WTC11 (cell line): ENCODE data around the gene EYS. TPM values are rescaled to one million over a fixed set of nuclear protein-coding genes. Genes with fewer than 3 reads are reported as not detected.
"Not testable (repeated sequence)": the region's sequence is repeated elsewhere in the genome, so short reads cannot be mapped to it uniquely, and the experiment has no call there.

Experiments used
- ATAC-seq: fragments of 200-7000 bp; cut with Tn5 transposase; 2 replicates; pipeline ENCODE4 v1.10.0; 2021; ENCODE audit warnings: mild to moderate bottlenecking, moderate library complexity
- CTCF ChIA-PET: fragments of 300-600 bp; sonication (Branson Sonifier 250); formaldehyde crosslinking; loops from one replicate; lab custom pipeline; 2021; ENCODE audit warnings: antibody characterized with exemption; lab: Charles Lee
- POLR2A ChIA-PET: fragments of 350-600 bp; sonication (Branson Sonifier 250); formaldehyde crosslinking; loops from one replicate; lab custom pipeline; 2021; ENCODE audit warnings: antibody characterized with exemption; lab: Charles Lee
- DNase-seq: peaks from one replicate; pipeline ENCODE4 v3.0.0; 2021; ENCODE audit warnings: low spot score
- H3K27ac Mint-ChIP-seq: 2 replicates; pipeline ENCODE4 v1.8.0; 2021; ENCODE audit warnings: mixed read lengths
- H3K27me3 Mint-ChIP-seq: 2 replicates; pipeline ENCODE4 v1.8.0; 2021; ENCODE audit warnings: low read depth, mild to moderate bottlenecking, moderate library complexity, mixed read lengths
- H3K36me3 Mint-ChIP-seq: 2 replicates; pipeline ENCODE4 v1.8.0; 2021; ENCODE audit warnings: mixed read lengths
- H3K4me1 Mint-ChIP-seq: 2 replicates; pipeline ENCODE4 v1.8.0; 2022; ENCODE audit warnings: mixed read lengths
- H3K4me3 Mint-ChIP-seq: 2 replicates; pipeline ENCODE4 v1.8.0; 2021; ENCODE audit warnings: mild to moderate bottlenecking, moderate library complexity, mixed read lengths
- H3K9me3 Mint-ChIP-seq: 2 replicates; pipeline ENCODE4 v1.8.0; 2021; ENCODE audit warnings: mixed read lengths
- ARID4B ChIP-seq: sonication (generic); formaldehyde crosslinking; IDR thresholded peaks from 2 replicates; pipeline ENCODE4 v1.8.0; 2023; ENCODE audit warnings: missing genetic modification reagents, mild to moderate bottlenecking, borderline replicate concordance
- ATF1 ChIP-seq: sonication (generic); formaldehyde crosslinking; IDR thresholded peaks from 2 replicates; pipeline ENCODE4 v1.8.1; 2023; ENCODE audit warnings: mild to moderate bottlenecking, moderate library complexity, missing genetic modification reagents
- EMX1 ChIP-seq: fragments of 250-450 bp; sonication (Bioruptor Pico); IDR thresholded peaks from 2 replicates; pipeline ENCODE4 v1.8.0; 2021; ENCODE audit warnings: mild to moderate bottlenecking
- FOXP4 ChIP-seq: sonication (generic); formaldehyde crosslinking; IDR thresholded peaks from 2 replicates; pipeline ENCODE4 v1.8.0; 2022; ENCODE audit warnings: mild to moderate bottlenecking, missing genetic modification reagents
- IRF2 ChIP-seq: sonication (generic); formaldehyde crosslinking; IDR thresholded peaks from 2 replicates; pipeline ENCODE4 v1.8.0; 2022; ENCODE audit warnings: low read depth, missing genetic modification reagents, borderline replicate concordance
- JAZF1 ChIP-seq: fragments of 250-450 bp; sonication (Bioruptor Pico); IDR thresholded peaks from 2 replicates; pipeline ENCODE4 v1.9.0; 2021; ENCODE audit warnings: moderate library complexity, mild to moderate bottlenecking, inconsistent platforms
- NFYB ChIP-seq: sonication (generic); formaldehyde crosslinking; conservative IDR thresholded peaks from 2 replicates; pipeline ENCODE4 v1.8.0; 2022; ENCODE audit warnings: low read depth, missing genetic modification reagents
- RELA ChIP-seq: sonication (generic); formaldehyde crosslinking; IDR thresholded peaks from 2 replicates; pipeline ENCODE4 v1.8.1; 2022; ENCODE audit warnings: missing genetic modification reagents, mild to moderate bottlenecking, borderline replicate concordance
- SOX15 ChIP-seq: fragments of 250-450 bp; sonication (Bioruptor Pico); IDR thresholded peaks from 2 replicates; pipeline ENCODE4 v1.9.0; 2021; ENCODE audit warnings: mild to moderate bottlenecking
- SP1 ChIP-seq: sonication (generic); formaldehyde crosslinking; conservative IDR thresholded peaks from 2 replicates; pipeline ENCODE4 v1.8.1; 2022; ENCODE audit warnings: missing genetic modification reagents
- ZNF121 ChIP-seq: sonication (generic); formaldehyde crosslinking; IDR thresholded peaks from 2 replicates; pipeline ENCODE4 v1.8.0; 2023; ENCODE audit warnings: missing genetic modification reagents
- ZNF219 ChIP-seq: sonication (generic); formaldehyde crosslinking; IDR thresholded peaks from 2 replicates; pipeline ENCODE4 v1.8.0; 2023; ENCODE audit warnings: missing genetic modification reagents, mild to moderate bottlenecking, borderline replicate concordance
- ZNF416 ChIP-seq: fragments of 250-450 bp; sonication (Bioruptor Pico); IDR thresholded peaks from 2 replicates; pipeline ENCODE4 v1.9.0; 2021; ENCODE audit warnings: mild to moderate bottlenecking, inconsistent platforms
- ZSCAN18 ChIP-seq: fragments of 250-450 bp; sonication (Bioruptor Pico); IDR thresholded peaks from 2 replicates; pipeline ENCODE4 v2.1.2; 2022; ENCODE audit warnings: mild to moderate bottlenecking, moderate library complexity
- total RNA-seq: library from RNA; stranded (reverse); gene quantifications from 3 replicates; pipeline ENCODE4 v1.2.3, GENCODE V29; 2021
- TF ChIP-seq, protein P1 (sequence below): sonication (generic); formaldehyde crosslinking; IDR thresholded peaks from 2 replicates; pipeline ENCODE4 v1.8.1; 2022; ENCODE audit warnings: low read depth, missing genetic modification reagents, borderline replicate concordance
- TF ChIP-seq, protein P2 (sequence below): sonication (generic); formaldehyde crosslinking; IDR thresholded peaks from 2 replicates; pipeline ENCODE4 v1.8.0; 2022; ENCODE audit warnings: mild to moderate bottlenecking, missing genetic modification reagents
- TF ChIP-seq, protein P3 (sequence below): sonication (generic); formaldehyde crosslinking; IDR thresholded peaks from 2 replicates; pipeline ENCODE4 v1.8.1; 2023; ENCODE audit warnings: mild to moderate bottlenecking, missing genetic modification reagents, moderate library complexity

EYS gene
- total RNA-seq, 1 experiment from 2014 or later: not detected

DNA sequence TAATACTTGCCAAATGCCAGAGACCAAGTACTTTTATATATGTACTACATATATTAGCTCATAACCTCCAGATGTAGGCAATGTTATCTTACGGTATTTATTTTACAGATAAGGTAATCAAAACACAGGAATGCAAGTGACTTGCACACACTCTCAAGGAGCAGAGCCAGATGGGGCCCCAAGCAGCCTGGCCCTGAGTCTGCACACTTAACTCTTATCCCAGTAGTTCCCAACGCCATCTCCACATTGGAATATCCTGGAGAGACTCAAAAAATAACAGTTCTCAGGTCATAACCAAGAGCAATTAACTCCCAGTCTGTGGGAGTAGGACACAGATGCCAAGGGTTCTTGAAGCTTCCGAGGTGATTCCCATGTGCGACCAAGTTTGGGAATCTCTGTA, 1672.7 kb downstream of the EYS start (continued):
- TF ChIP-seq, protein P1, sequence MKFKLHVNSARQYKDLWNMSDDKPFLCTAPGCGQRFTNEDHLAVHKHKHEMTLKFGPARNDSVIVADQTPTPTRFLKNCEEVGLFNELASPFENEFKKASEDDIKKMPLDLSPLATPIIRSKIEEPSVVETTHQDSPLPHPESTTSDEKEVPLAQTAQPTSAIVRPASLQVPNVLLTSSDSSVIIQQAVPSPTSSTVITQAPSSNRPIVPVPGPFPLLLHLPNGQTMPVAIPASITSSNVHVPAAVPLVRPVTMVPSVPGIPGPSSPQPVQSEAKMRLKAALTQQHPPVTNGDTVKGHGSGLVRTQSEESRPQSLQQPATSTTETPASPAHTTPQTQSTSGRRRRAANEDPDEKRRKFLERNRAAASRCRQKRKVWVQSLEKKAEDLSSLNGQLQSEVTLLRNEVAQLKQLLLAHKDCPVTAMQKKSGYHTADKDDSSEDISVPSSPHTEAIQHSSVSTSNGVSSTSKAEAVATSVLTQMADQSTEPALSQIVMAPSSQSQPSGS: no peak
- TF ChIP-seq JAZF1 (no peak), ZNF121 (CRISPR knock-in tag) (no peak)
- TF ChIP-seq, all 79 proteins: peak for 0

DNA sequence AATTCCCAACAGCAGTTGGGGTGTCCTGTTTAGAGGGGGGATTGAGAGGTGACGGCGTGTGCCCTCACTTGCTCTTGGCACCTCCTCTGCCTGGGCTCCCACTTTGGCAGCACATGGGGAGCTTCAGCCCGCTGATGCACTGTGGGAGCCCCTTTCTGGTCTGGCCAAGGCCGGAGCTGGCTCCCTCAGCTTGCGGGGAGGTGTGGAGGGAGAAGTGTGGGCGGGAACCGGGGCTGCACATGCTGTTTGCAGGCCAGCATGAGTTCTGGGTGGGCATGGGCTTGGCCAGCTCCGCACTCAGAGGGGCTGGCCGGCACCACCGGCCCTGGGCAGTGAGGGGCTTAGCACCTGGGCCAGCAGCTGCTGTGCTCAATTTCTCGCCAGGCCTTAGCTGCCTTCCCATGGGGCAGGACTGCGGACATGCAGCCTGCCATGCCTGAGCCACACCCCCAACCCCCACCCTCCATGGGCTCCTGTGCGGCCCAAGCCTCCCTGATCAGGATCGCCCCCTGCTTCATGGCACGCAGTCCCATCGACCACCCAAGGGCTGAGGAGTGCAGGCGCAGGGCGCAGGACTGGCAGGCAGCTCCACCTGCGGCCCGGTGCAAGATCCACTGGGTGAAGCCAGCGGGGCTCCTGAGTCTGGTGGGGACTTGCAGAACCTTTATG, 1675.9 kb downstream of the EYS start:
- H3K27ac Mint-ChIP-seq, ATAC-seq, DNase-seq, POLR2A ChIA-PET, H3K4me1 Mint-ChIP-seq, CTCF ChIA-PET, H3K4me3 Mint-ChIP-seq: not testable (repeated sequence)
- Mint-ChIP-seq H3K36me3 (peaks cover 38% of the 10 kb centered on the region), H3K27me3 (peaks cover 15% of the 10 kb centered on the region), H3K9me3 (peaks cover 52% of the 10 kb centered on the region)

DNA sequence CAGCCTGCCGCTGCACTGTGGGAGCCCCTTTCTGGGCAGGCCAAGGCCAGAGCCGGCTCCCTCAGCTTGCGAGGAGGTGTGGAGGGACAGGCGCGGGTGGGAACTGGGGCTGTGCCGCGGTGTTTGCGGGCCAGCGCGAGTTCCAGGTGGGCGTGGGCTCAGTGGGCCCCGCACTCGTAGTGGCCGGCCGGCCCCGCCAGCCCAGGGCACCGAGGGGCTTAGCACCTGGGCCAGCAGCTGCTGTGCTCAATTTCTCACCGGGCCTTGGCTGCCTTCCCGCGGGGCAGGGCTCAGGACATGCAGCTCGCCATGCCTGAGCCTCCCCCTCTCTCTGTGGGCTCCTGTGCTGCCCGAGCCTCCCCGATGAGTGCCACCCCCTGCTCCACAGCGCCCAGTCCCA, 1683.3 kb downstream of the EYS start:
- peaks cover 49% of the 10 kb centered on the region for H3K9me3 Mint-ChIP-seq
- no peak for DNase-seq
- no peak for TF ChIP-seq EMX1 (CRISPR knock-in tag)
- TF ChIP-seq ARID4B: no peak
- no peak for TF ChIP-seq ATF1 (CRISPR knock-in tag)
- no peak for TF ChIP-seq IRF2
- TF ChIP-seq FOXP4 (CRISPR knock-in tag): no peak
- no peak for TF ChIP-seq SOX15 (CRISPR knock-in tag)
- no peak for TF ChIP-seq RELA (CRISPR knock-in tag)
- TF ChIP-seq, protein P2, sequence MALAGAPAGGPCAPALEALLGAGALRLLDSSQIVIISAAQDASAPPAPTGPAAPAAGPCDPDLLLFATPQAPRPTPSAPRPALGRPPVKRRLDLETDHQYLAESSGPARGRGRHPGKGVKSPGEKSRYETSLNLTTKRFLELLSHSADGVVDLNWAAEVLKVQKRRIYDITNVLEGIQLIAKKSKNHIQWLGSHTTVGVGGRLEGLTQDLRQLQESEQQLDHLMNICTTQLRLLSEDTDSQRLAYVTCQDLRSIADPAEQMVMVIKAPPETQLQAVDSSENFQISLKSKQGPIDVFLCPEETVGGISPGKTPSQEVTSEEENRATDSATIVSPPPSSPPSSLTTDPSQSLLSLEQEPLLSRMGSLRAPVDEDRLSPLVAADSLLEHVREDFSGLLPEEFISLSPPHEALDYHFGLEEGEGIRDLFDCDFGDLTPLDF (CRISPR knock-in tag): no peak
- TF ChIP-seq NFYB (CRISPR knock-in tag): no peak
- TF ChIP-seq, protein P3, sequence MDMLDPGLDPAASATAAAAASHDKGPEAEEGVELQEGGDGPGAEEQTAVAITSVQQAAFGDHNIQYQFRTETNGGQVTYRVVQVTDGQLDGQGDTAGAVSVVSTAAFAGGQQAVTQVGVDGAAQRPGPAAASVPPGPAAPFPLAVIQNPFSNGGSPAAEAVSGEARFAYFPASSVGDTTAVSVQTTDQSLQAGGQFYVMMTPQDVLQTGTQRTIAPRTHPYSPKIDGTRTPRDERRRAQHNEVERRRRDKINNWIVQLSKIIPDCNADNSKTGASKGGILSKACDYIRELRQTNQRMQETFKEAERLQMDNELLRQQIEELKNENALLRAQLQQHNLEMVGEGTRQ: no peak
- TF ChIP-seq ZNF219 (CRISPR knock-in tag): no peak
- TF ChIP-seq SP1: no peak
- no peak for TF ChIP-seq ZSCAN18 (CRISPR knock-in tag)
- TF ChIP-seq ZNF416 (CRISPR knock-in tag): no peak
- no peak overlapping the region for H3K27ac Mint-ChIP-seq
- peaks cover 29% of the 10 kb centered on the region for H3K36me3 Mint-ChIP-seq
- ATAC-seq: no peak
- H3K27me3 Mint-ChIP-seq: peaks cover 25% of the 10 kb centered on the region
- POLR2A ChIA-PET: no interaction called here
- H3K4me3 Mint-ChIP-seq: no peak overlapping the region
- CTCF ChIA-PET: no interaction called here
- H3K4me1 Mint-ChIP-seq: peaks cover 8% of the 10 kb centered on the region; the same call in 1 of the 2 replicates
